Measurements from ENCODE around the gene SLC12A7. TPM values are rescaled to one million over a fixed set of nuclear protein-coding genes. Genes with fewer than 3 reads are reported as not detected.

The SLC12A7 gene
- total and polyA plus RNA-seq, 9 of the 15 experiments (the other 6 are each of a cell fraction or from before 2014, with no cell fraction given) = 0.01 to 3.1 (median 0.56) TPM

GRCh38 chr5:1090538-1090937 is 21.3 kb downstream of the SLC12A7 start (continued):
- no peak for TF ChIP-seq ATF2 (CRISPR knock-in tag; IDR thresholded peaks at IDR 0.05)
- no peak for TF ChIP-seq E2F3 (CRISPR knock-in tag; IDR thresholded peaks at IDR 0.05)
- TF ChIP-seq HLTF (IDR thresholded peaks at IDR 0.05) = no peak
- TF ChIP-seq HSF4 (CRISPR knock-in tag; IDR thresholded peaks at IDR 0.05; ENCODE audit: borderline replicate concordance) = no peak
- no peak for TF ChIP-seq RHOXF2B (CRISPR knock-in tag; conservative IDR thresholded peaks at IDR 0.05)

- Histone ChIP-seq H3K36me3 (ENCODE audit: control insufficient read depth, insufficient read depth, low read length) (no peaks in the 10 kb centered on the region), H3K27me3 (ENCODE audit: control insufficient read depth in 2 of 2, insufficient read depth in 2 of 2, low read length in 2 of 2) (peaks cover 8 to 90% of the 10 kb centered on the region in 2 experiments; a peak in 4 of 5 replicates), H3K9me1 (ENCODE audit: control insufficient read depth, insufficient read depth, low read length) (no peaks in the 10 kb centered on the region), H3K4me1 (replicated peaks in 1 of 2; ENCODE audit: control insufficient read depth in 2 of 2, insufficient read depth in 2 of 2, low read length in 2 of 2) (peaks cover 0 to 65% of the 10 kb centered on the region in 2 experiments; a peak in 2 of 5 replicates), H4K20me1 (replicated peaks; ENCODE audit: control insufficient read depth, insufficient read depth, low read length) (peaks cover 11% of the 10 kb centered on the region), H3K4me2 (ENCODE audit: insufficient read depth, low read length) (no peak overlapping the region), H3K79me2 (ENCODE audit: control insufficient read depth, insufficient read depth, low read length) (no peaks in the 10 kb centered on the region), H3K9me3 (replicated peaks; ENCODE audit: control insufficient read depth, insufficient read depth, low read depth, low read length) (no peaks in the 10 kb centered on the region), H3K27ac (ENCODE audit: extremely low read depth, low read depth, low read length) (no peak overlapping the region), H2AFZ (ENCODE audit: low read depth, low read length) (no peak overlapping the region), H3K9ac (ENCODE audit: insufficient read depth in 1 of 2, low read depth in 2 of 2, low read length in 2 of 2) (peak overlapping the region in 1 of 2 experiments; percentile 64; a peak in 2 of 4 replicates), H3K4me3 (no peak overlapping the region)
- DNase-seq (ENCODE audit: extremely low read depth in 1 of 4, low spot score in 3 of 4) (no peak), FAIRE-seq (no peak), ATAC-seq (no peak)
- ChIA-PET CTCF (ENCODE audit: low intra/inter-chr PET ratio) (no interaction called here), POLR2A (interaction anchor here (0.8 to 1.0 kb wide), 2 partner anchors 9 to 13 kb away, joined by 3 read pairs; no protein-coding TSS in a partner anchor)
- in situ Hi-C loops (cut with MboI) = no loop called here
- intact Hi-C loops (cut with micrococcal nuclease) = no loop called here
- WGBS (ENCODE audit: insufficient coverage, low coverage, missing lambda C conversion rate) = 9% methylated on average over 15 of the region's 15 CpGs
- TF ChIP-seq KLF13 (tag; IDR thresholded peaks at IDR 0.05; ENCODE audit: borderline replicate concordance, low read depth) = no peak
- no peak for TF ChIP-seq HMG20A (CRISPR knock-in tag; conservative IDR thresholded peaks at IDR 0.05)
- no peak for TF ChIP-seq SRSF3 (IDR thresholded peaks at IDR 0.05; ENCODE audit: insufficient read depth, low read length)
- no peak for TF ChIP-seq MAX (CRISPR knock-in tag; IDR thresholded peaks at IDR 0.05)
- peak in 1 of 2 experiments; percentile 40 for TF ChIP-seq E2F6 (IDR thresholded peaks at IDR 0.05; ENCODE audit: borderline replicate concordance in 1 of 2, extremely low read depth in 1 of 2, insufficient read depth in 1 of 2, insufficient read length in 1 of 2, low read depth in 1 of 2, low read length in 1 of 2, poor library complexity in 1 of 2, severe bottlenecking in 1 of 2)
- no peak for TF ChIP-seq PURB (CRISPR knock-in tag; IDR thresholded peaks at IDR 0.05; ENCODE audit: low read depth)
- BruUV-seq (replicated peaks) = no TSS peak
Measured at GRCh38 chr5:1089621-1090040, 22.2 kb downstream of the SLC12A7 start.

Data from K562 (cell line).